CD8-positive, alpha-beta memory T cell (primary cell): Measurements from ENCODE around the gene USP17L17. TPM values are rescaled to one million over a fixed set of nuclear protein-coding genes. Genes with fewer than 3 reads are reported as not detected.
"Not testable (repeated sequence)": the region's sequence is repeated elsewhere in the genome, so short reads cannot be mapped to it uniquely, and the experiment has no call there.

ENCODE experiments used
- CTCF ChIA-PET: fragments of 350-600 bp; sonication (Branson Sonifier 250); formaldehyde crosslinking; loops from one replicate; lab custom pipeline; 2021; ENCODE audit warnings: antibody characterized with exemption; lab: Charles Lee
- POLR2A ChIA-PET: fragments of 350-600 bp; sonication (Branson Sonifier 250); formaldehyde crosslinking; loops from one replicate; lab custom pipeline; 2021; ENCODE audit warnings: antibody characterized with exemption; lab: Charles Lee
- DNase-seq, 5 donors: peaks; one replicate each; pipeline versions ENCODE4 v3.0.0 to v3.0.0-alpha.2; 2020 to 2022; ENCODE audit warnings: mixed read lengths in 1 of 5
- H3K27ac ChIP-seq: one replicate; pipeline ENCODE4 v1.7.0; 2013; ENCODE audit warnings: low read depth, mild to moderate bottlenecking, low read length, moderate library complexity
- H3K27me3 ChIP-seq: 2 replicates; pipeline ENCODE4 v1.7.0; 2013; ENCODE audit warnings: low read length, mild to moderate bottlenecking; ENCODE audit not compliant: insufficient read depth, poor library complexity, severe bottlenecking
- H3K36me3 ChIP-seq: 2 replicates; pipeline ENCODE4 v1.7.0; 2013; ENCODE audit warnings: mild to moderate bottlenecking, low read length, moderate library complexity; ENCODE audit not compliant: insufficient read depth
- H3K4me1 ChIP-seq: 2 replicates; pipeline ENCODE4 v1.7.0; 2013; ENCODE audit warnings: mild to moderate bottlenecking, low read length, moderate library complexity; ENCODE audit not compliant: insufficient read depth
- H3K4me3 ChIP-seq: 2 replicates; pipeline ENCODE4 v1.7.0; 2013; ENCODE audit warnings: mild to moderate bottlenecking, low read length
- H3K9me3 ChIP-seq: 2 replicates; pipeline ENCODE4 v1.7.0; 2013; ENCODE audit warnings: mild to moderate bottlenecking, low read length
- H3K27ac Mint-ChIP-seq, 8 donors: one replicate each; pipeline ENCODE4 v1.8.0; 2020 to 2021; ENCODE audit warnings: mixed read lengths in 8 of 8, mild to moderate bottlenecking in 6 of 8, inconsistent platforms in 3 of 8, moderate library complexity in 3 of 8
- H3K27me3 Mint-ChIP-seq, 2 donors: one replicate each; pipeline ENCODE4 v1.8.0; 2020 to 2021; ENCODE audit warnings: mixed read lengths in 2 of 2, mild to moderate bottlenecking in 1 of 2, moderate library complexity in 1 of 2
- H3K36me3 Mint-ChIP-seq, 3 donors: one replicate each; pipeline ENCODE4 v1.8.0; 2020 to 2021; ENCODE audit warnings: mixed read lengths in 3 of 3, inconsistent platforms in 1 of 3, mild to moderate bottlenecking in 1 of 3
- H3K4me1 Mint-ChIP-seq, 3 donors: one replicate each; pipeline ENCODE4 v1.8.0; 2020 to 2021; ENCODE audit warnings: mixed read lengths in 3 of 3, inconsistent platforms in 1 of 3, mild to moderate bottlenecking in 1 of 3
- H3K4me3 Mint-ChIP-seq, 7 donors: one replicate each; pipeline ENCODE4 v1.8.0; 2020 to 2021; ENCODE audit warnings: mixed read lengths in 7 of 7, mild to moderate bottlenecking in 6 of 7, moderate library complexity in 4 of 7, inconsistent platforms in 2 of 7
- H3K9me3 Mint-ChIP-seq, 5 donors: one replicate each; pipeline ENCODE4 v1.8.0; 2020 to 2022; ENCODE audit warnings: mixed read lengths in 5 of 5, mild to moderate bottlenecking in 3 of 5, moderate library complexity in 2 of 5, inconsistent platforms in 1 of 5
- polyA plus RNA-seq: library from polyadenylated mRNA; unstranded; fragments of 300-500 nt; fragmentation: Illumina TruSeq; gene quantifications from one replicate; pipeline ENCODE4 v1.2.3, GENCODE V29; 2021
- total RNA-seq, 2 experiments: library from RNA; stranded (reverse); gene quantifications; one replicate each; pipeline ENCODE4 v1.2.3, GENCODE V29; 2021

USP17L17 gene
- total and polyA plus RNA-seq, 3 experiments from 2014 or later: not detected

GRCh38 chr4:9247953-9248680 is 4.4 kb downstream of the USP17L17 start, which contains the start of gene USP17L18:
Gene USP17L18 (plus strand): TSS chr4:9248630. CDS start chr4:9248630, 0 bp downstream.
- DNase-seq: peak in 3 of 5 donors; percentile 0 to 32 (median 1)
- H3K36me3 Mint-ChIP-seq, H3K4me1 ChIP-seq, H3K27me3 Mint-ChIP-seq, H3K9me3 ChIP-seq, H3K9me3 Mint-ChIP-seq, H3K27ac Mint-ChIP-seq, H3K4me3 ChIP-seq, POLR2A ChIA-PET, H3K36me3 ChIP-seq, CTCF ChIA-PET, H3K4me3 Mint-ChIP-seq, H3K27me3 ChIP-seq, H3K4me1 Mint-ChIP-seq, H3K27ac ChIP-seq: not testable (repeated sequence)

GRCh38 chr4:9253078-9253477 is 9.4 kb downstream of the USP17L17 start, which contains the start of gene USP17L19:
Gene USP17L19 (plus strand): TSS chr4:9253378. CDS start chr4:9253378, 0 bp downstream.
- H3K27me3 Mint-ChIP-seq, H3K27ac Mint-ChIP-seq, H3K4me1 Mint-ChIP-seq, H3K9me3 Mint-ChIP-seq, H3K27ac ChIP-seq, DNase-seq, H3K36me3 ChIP-seq, POLR2A ChIA-PET, H3K27me3 ChIP-seq, H3K4me3 Mint-ChIP-seq, CTCF ChIA-PET, H3K4me1 ChIP-seq, H3K9me3 ChIP-seq, H3K36me3 Mint-ChIP-seq, H3K4me3 ChIP-seq: not testable (repeated sequence)

GRCh38 chr4:9257824-9258223 is 14.1 kb downstream of the USP17L17 start, which contains the start of gene USP17L20:
Gene USP17L20 (plus strand): TSS chr4:9258124. CDS start chr4:9258124, 0 bp downstream.
- H3K4me1 Mint-ChIP-seq, DNase-seq, CTCF ChIA-PET, H3K27ac ChIP-seq, H3K4me1 ChIP-seq, H3K9me3 ChIP-seq, H3K36me3 Mint-ChIP-seq, H3K36me3 ChIP-seq, H3K4me3 Mint-ChIP-seq, H3K27ac Mint-ChIP-seq, H3K27me3 ChIP-seq, H3K9me3 Mint-ChIP-seq, POLR2A ChIA-PET, H3K27me3 Mint-ChIP-seq, H3K4me3 ChIP-seq: not testable (repeated sequence)

- H3K27me3 Mint-ChIP-seq, CTCF ChIA-PET, H3K4me1 ChIP-seq, H3K4me3 ChIP-seq, H3K27ac ChIP-seq, POLR2A ChIA-PET, H3K4me1 Mint-ChIP-seq, DNase-seq, H3K9me3 ChIP-seq, H3K9me3 Mint-ChIP-seq, H3K36me3 ChIP-seq, H3K36me3 Mint-ChIP-seq, H3K27me3 ChIP-seq, H3K27ac Mint-ChIP-seq, H3K4me3 Mint-ChIP-seq: not testable (repeated sequence)
Observed at GRCh38 chr4:9262572-9262971, 18.9 kb downstream of the USP17L17 start, which contains the start of gene USP17L21. Gene USP17L21 (plus strand): TSS chr4:9262872. CDS start chr4:9262872, 0 bp downstream.

GRCh38 chr4:9267319-9267718 is 23.6 kb downstream of the USP17L17 start, which contains the start of gene USP17L22:
Gene USP17L22 (plus strand): TSS chr4:9267619. CDS start chr4:9267619, 0 bp downstream.
- DNase-seq, POLR2A ChIA-PET, H3K9me3 ChIP-seq, H3K36me3 ChIP-seq, CTCF ChIA-PET, H3K4me1 ChIP-seq, H3K4me1 Mint-ChIP-seq, H3K27ac ChIP-seq, H3K4me3 ChIP-seq, H3K4me3 Mint-ChIP-seq, H3K27ac Mint-ChIP-seq, H3K36me3 Mint-ChIP-seq, H3K27me3 Mint-ChIP-seq, H3K9me3 Mint-ChIP-seq, H3K27me3 ChIP-seq: not testable (repeated sequence)

- POLR2A ChIA-PET, H3K4me1 Mint-ChIP-seq, CTCF ChIA-PET, H3K27ac ChIP-seq, H3K36me3 ChIP-seq, H3K27me3 ChIP-seq, H3K9me3 Mint-ChIP-seq, H3K9me3 ChIP-seq, H3K27ac Mint-ChIP-seq, H3K4me1 ChIP-seq, H3K4me3 Mint-ChIP-seq, H3K36me3 Mint-ChIP-seq, H3K4me3 ChIP-seq, H3K27me3 Mint-ChIP-seq: not testable (repeated sequence)
- peak in 4 of 5 donors; percentile 0 to 59 (median 10) for DNase-seq
Observed at GRCh38 chr4:9271719-9272118, 28.0 kb downstream of the USP17L17 start.

Other genes with a start within 250 kb of the USP17L17 start
- gene FAM90A26, start 73.5 kb upstream of the USP17L17 start, total RNA-seq: not detected
- not detected for gene FAM90A26, start 73.5 kb upstream of the USP17L17 start, polyA plus RNA-seq
- not detected for gene USP17L10, start 33.2 kb upstream of the USP17L17 start, total RNA-seq
- not detected for gene USP17L10, start 33.2 kb upstream of the USP17L17 start, polyA plus RNA-seq
- under 1 TPM in 1 of 2 experiments, not detected in 1; 0.13 TPM for gene USP17L11, start 28.5 kb upstream of the USP17L17 start, total RNA-seq
- gene USP17L11, start 28.5 kb upstream of the USP17L17 start, polyA plus RNA-seq: not detected
- gene USP17L12, start 23.7 kb upstream of the USP17L17 start, total RNA-seq: not detected
- not detected for gene USP17L12, start 23.7 kb upstream of the USP17L17 start, polyA plus RNA-seq
- gene USP17L13, start 19.0 kb upstream of the USP17L17 start, total RNA-seq: not detected
- not detected for gene USP17L13, start 19.0 kb upstream of the USP17L17 start, polyA plus RNA-seq
- gene USP17L15, start 9.5 kb upstream of the USP17L17 start, total RNA-seq: not detected
- not detected for gene USP17L15, start 9.5 kb upstream of the USP17L17 start, polyA plus RNA-seq
- gene USP17L18, start 4.8 kb downstream of the USP17L17 start, total RNA-seq: not detected
- gene USP17L18, start 4.8 kb downstream of the USP17L17 start, polyA plus RNA-seq: not detected
- gene USP17L19, start 9.5 kb downstream of the USP17L17 start, total RNA-seq: not detected
- not detected for gene USP17L19, start 9.5 kb downstream of the USP17L17 start, polyA plus RNA-seq
- gene USP17L20, start 14.2 kb downstream of the USP17L17 start, total RNA-seq: not detected
- not detected for gene USP17L20, start 14.2 kb downstream of the USP17L17 start, polyA plus RNA-seq
- not detected for gene USP17L21, start 19.0 kb downstream of the USP17L17 start, total RNA-seq
- not detected for gene USP17L21, start 19.0 kb downstream of the USP17L17 start, polyA plus RNA-seq
- not detected for gene USP17L22, start 23.7 kb downstream of the USP17L17 start, total RNA-seq
- not detected for gene USP17L22, start 23.7 kb downstream of the USP17L17 start, polyA plus RNA-seq
- not detected for gene USP17L24, start 81.3 kb downstream of the USP17L17 start, total RNA-seq
- not detected for gene USP17L24, start 81.3 kb downstream of the USP17L17 start, polyA plus RNA-seq
- gene USP17L25, start 86.0 kb downstream of the USP17L17 start, total RNA-seq: not detected
- not detected for gene USP17L25, start 86.0 kb downstream of the USP17L17 start, polyA plus RNA-seq
- gene USP17L26, start 90.8 kb downstream of the USP17L17 start, total RNA-seq: not detected
- gene USP17L26, start 90.8 kb downstream of the USP17L17 start, polyA plus RNA-seq: not detected
- not detected for gene USP17L5, start 95.5 kb downstream of the USP17L17 start, total RNA-seq
- not detected for gene USP17L5, start 95.5 kb downstream of the USP17L17 start, polyA plus RNA-seq
- not detected for gene USP17L27, start 100.3 kb downstream of the USP17L17 start, total RNA-seq
- not detected for gene USP17L27, start 100.3 kb downstream of the USP17L17 start, polyA plus RNA-seq
- gene USP17L28, start 105.0 kb downstream of the USP17L17 start, total RNA-seq: not detected
- not detected for gene USP17L28, start 105.0 kb downstream of the USP17L17 start, polyA plus RNA-seq
- not detected for gene USP17L29, start 109.8 kb downstream of the USP17L17 start, total RNA-seq
- gene USP17L29, start 109.8 kb downstream of the USP17L17 start, polyA plus RNA-seq: not detected
- not detected for gene USP17L30, start 119.2 kb downstream of the USP17L17 start, total RNA-seq
- not detected for gene USP17L30, start 119.2 kb downstream of the USP17L17 start, polyA plus RNA-seq
- not detected for gene DEFB131A, start 200.5 kb downstream of the USP17L17 start, total RNA-seq
- not detected for gene DEFB131A, start 200.5 kb downstream of the USP17L17 start, polyA plus RNA-seq